Activated T-helper 17 cell treated with anti-CD3 and anti-CD28 coated beads, Interleukin-2, amount 50 U/mL, for 72 hours (primary cell): ENCODE data around the gene MEIS3. TPM values are rescaled to one million over a fixed set of nuclear protein-coding genes. Genes with fewer than 3 reads are reported as not detected.

ENCODE experiments used
- ATAC-seq: fragments of 150-1000 bp; cut with Tn5 transposase; replicated peaks from 2 replicates; pipeline ENCODE4 v1.10.0; 2021; ENCODE audit warnings: mild to moderate bottlenecking, moderate library complexity
- H3K27ac Mint-ChIP-seq: one replicate; pipeline ENCODE4 v1.8.0; 2022; ENCODE audit warnings: mixed read lengths
- H3K27me3 Mint-ChIP-seq: one replicate; pipeline ENCODE4 v1.8.0; 2022; ENCODE audit warnings: mixed read lengths
- H3K36me3 Mint-ChIP-seq: one replicate; pipeline ENCODE4 v1.8.0; 2022; ENCODE audit warnings: low read depth, mild to moderate bottlenecking, mixed read lengths
- H3K4me1 Mint-ChIP-seq: one replicate; pipeline ENCODE4 v1.8.0; 2022; ENCODE audit warnings: mixed read lengths
- H3K4me3 Mint-ChIP-seq: one replicate; pipeline ENCODE4 v1.8.0; 2022; ENCODE audit warnings: mild to moderate bottlenecking, mixed read lengths
- H3K9me3 Mint-ChIP-seq: one replicate; pipeline ENCODE4 v1.8.0; 2022; ENCODE audit warnings: mixed read lengths
- total RNA-seq, 2 donors: library from RNA; stranded (reverse); gene quantifications; one replicate each; pipeline ENCODE4 v1.2.3, GENCODE V29; 2022

MEIS3 gene
- under 1 TPM in 1 of 2 donors, not detected in 1; 0.39 TPM for total RNA-seq

DNA sequence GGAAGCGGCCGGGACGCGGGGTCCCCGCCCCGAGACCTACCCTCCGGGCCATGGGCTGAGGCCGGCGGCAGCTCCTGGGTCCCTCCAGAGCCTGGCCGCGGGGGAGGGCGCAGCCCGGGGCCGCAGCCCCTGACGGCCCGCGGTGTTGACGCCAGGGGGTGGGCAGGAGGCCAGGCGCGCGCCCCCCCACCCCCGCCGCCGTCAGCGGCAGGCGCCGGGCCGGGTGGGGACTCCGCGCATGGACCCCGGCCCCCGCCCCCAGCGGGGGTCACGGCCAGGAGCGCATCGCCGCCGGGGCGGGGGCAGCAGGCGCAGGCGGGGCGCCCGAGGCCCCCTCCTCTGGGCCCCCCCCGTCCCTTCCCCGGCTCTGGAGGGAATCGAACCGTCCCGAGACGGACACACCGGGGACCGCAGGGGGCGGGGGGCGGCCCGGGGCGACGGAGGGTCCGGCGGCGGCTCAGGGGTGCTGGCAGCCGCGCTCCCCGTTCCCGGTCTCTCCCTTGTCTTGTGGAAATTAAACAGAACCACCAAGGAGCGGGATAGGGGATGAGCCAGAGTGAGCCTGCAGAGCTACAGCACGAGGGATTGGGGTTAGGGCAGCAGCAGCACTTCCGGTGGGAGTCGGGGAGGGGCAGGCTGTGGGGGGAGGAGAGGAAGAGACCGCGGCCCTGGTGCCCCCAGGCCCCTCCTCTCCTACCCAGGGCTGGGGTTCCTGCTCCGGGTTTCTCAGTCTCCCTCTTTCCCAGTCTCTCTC lies at the start of gene MEIS3:
TSS of gene MEIS3 (minus strand) at position 498 of the 754 bp plus-strand sequence. CDS start at position 52, 446 bp downstream.
- H3K27me3 Mint-ChIP-seq = peaks cover 74% of the 10 kb centered on the region
- no peak within 1 kb of the TSS for H3K27ac Mint-ChIP-seq
- H3K4me1 Mint-ChIP-seq = peaks cover 29% of the 10 kb centered on the region
- no peaks in the 10 kb centered on the region for H3K36me3 Mint-ChIP-seq
- H3K4me3 Mint-ChIP-seq = peak within 1 kb of the TSS; percentile 35
- ATAC-seq = no peak
- H3K9me3 Mint-ChIP-seq = no peaks in the 10 kb centered on the region

DNA sequence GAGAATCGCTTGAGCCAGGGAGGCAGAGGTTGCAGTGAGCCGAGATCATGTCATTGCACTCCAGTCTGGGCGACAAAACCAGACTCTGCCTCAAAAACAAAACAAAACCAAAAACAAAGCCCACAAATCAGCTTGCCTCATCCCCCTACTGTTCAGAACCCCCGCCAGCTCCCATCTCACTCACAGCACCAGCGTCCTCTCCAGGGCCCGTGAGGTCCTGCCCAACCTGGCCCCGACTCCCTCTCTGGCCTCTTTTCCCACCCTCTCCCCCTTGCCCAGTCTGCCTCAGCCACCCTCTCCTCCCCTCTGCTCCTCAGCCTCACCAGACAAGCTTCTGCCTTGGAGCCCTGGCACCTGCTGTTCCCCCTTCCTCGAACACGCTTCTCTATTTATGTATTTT lies 48.6 kb upstream of the MEIS3 start:
- peaks cover 51% of the 10 kb centered on the region for H3K27me3 Mint-ChIP-seq
- H3K4me1 Mint-ChIP-seq = peaks cover 10% of the 10 kb centered on the region
- ATAC-seq = no peak
- H3K36me3 Mint-ChIP-seq = no peaks in the 10 kb centered on the region
- H3K27ac Mint-ChIP-seq = no peak overlapping the region
- no peaks in the 10 kb centered on the region for H3K9me3 Mint-ChIP-seq
- no peak overlapping the region for H3K4me3 Mint-ChIP-seq

DNA sequence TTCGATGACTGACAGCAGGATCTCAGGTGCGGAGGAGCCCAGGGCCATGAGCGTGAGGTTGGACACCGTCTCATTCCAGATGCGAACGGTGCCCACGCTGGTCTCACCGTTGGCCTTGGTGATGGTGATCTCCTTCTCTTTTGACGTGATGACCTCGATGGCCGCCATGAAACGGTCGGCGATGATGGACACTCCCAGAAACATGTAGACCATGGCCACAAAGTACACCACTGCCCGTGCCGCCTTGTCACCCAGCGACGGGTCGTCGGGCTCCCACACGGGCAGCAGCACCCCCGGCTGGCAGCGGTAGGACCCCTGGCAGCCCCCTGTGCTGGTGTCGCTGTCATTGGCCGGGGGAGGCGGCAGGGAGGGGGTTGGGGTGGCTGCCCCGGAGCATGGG lies 46.6 kb upstream of the MEIS3 start:
- no peak overlapping the region for H3K27ac Mint-ChIP-seq
- no peak overlapping the region for H3K4me3 Mint-ChIP-seq
- H3K9me3 Mint-ChIP-seq = no peaks in the 10 kb centered on the region
- no peaks in the 10 kb centered on the region for H3K36me3 Mint-ChIP-seq
- peaks cover 46% of the 10 kb centered on the region for H3K27me3 Mint-ChIP-seq
- peaks cover 7% of the 10 kb centered on the region for H3K4me1 Mint-ChIP-seq
- ATAC-seq = no peak

DNA sequence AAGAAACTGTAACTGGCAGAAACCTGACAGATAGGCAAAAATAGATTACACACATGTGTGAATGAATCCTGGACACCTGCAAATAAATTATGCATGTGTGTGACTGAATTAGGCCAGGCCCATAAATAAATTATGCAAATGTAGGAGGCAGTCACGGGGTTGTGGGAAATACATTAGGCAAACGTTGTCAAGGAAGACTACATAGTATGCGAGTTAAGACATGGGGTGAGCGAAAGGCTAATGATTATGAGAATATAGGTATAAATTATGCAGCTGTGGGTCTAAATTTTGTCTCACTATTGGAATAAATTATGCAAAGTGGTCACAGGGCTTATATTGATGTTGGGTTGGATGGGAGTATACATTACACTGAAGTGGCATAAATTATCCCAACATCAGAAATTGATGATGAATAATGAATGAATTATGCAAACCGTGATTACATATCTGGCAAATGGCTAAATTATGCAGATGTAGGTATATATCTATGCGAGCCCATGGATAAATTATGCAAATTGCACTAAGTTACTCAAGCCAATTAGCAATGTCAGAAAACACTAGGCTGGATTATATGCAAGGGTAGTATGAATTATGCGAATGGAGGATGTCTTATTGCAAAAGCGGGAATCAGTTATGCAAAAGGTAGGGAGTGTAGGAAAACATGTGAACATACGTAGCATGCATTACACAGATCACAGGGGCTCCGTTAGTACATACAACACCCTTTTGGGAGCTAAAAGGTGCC lies 45.5 kb upstream of the MEIS3 start:
- Mint-ChIP-seq H3K36me3 (no peaks in the 10 kb centered on the region), H3K27me3 (peaks cover 35% of the 10 kb centered on the region), H3K9me3 (no peaks in the 10 kb centered on the region), H3K4me3 (no peak overlapping the region), H3K4me1 (peaks cover 6% of the 10 kb centered on the region), H3K27ac (no peak overlapping the region)
- no peak for ATAC-seq

DNA sequence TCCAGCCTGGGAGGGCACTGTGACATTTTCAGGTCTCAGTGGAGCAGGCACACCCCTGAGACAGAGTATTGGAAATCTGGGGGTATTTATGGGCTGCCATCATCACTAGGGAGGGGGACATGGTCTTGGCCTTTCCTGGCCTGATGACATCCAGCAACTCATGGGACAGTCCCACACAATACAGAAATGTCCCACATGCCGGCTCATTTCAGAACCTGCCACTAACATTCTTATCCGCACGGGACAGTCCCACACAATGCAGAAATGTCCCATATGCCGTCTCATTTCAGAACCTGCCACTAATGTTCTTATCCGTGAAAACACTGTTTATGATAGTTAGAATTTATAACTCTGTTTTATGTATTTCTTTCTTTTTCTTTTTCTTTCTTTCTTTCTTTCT lies 42.5 kb upstream of the MEIS3 start:
- peak; percentile 81 for ATAC-seq
- Mint-ChIP-seq H3K4me3 (no peak overlapping the region), H3K27me3 (peaks cover 24% of the 10 kb centered on the region), H3K4me1 (no peaks in the 10 kb centered on the region), H3K36me3 (no peaks in the 10 kb centered on the region), H3K9me3 (no peaks in the 10 kb centered on the region), H3K27ac (no peak overlapping the region)

DNA sequence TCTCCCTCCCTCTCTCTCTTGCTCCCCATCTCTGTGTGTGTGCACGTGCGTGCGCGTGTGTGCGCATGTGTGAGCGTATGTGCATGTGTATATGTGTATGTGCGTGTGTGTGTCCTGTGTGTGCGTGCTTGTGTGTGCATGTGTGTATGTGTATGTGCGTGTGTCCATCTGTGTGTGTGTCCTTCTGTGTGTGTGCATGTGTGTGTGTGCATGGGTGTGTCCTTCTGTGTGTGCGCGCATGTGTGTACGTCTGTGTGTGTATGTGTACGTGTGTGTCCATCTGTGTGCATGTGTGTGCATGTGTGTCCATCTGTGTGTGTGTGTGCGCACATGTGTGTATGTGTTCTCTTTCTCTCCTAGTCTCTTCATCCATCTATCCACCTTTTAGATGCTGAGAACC lies 40.1 kb upstream of the MEIS3 start:
- no peak for ATAC-seq
- no peak overlapping the region for H3K4me3 Mint-ChIP-seq
- H3K4me1 Mint-ChIP-seq = no peaks in the 10 kb centered on the region
- no peaks in the 10 kb centered on the region for H3K36me3 Mint-ChIP-seq
- no peak overlapping the region for H3K27ac Mint-ChIP-seq
- no peaks in the 10 kb centered on the region for H3K9me3 Mint-ChIP-seq
- peaks cover 32% of the 10 kb centered on the region for H3K27me3 Mint-ChIP-seq

DNA sequence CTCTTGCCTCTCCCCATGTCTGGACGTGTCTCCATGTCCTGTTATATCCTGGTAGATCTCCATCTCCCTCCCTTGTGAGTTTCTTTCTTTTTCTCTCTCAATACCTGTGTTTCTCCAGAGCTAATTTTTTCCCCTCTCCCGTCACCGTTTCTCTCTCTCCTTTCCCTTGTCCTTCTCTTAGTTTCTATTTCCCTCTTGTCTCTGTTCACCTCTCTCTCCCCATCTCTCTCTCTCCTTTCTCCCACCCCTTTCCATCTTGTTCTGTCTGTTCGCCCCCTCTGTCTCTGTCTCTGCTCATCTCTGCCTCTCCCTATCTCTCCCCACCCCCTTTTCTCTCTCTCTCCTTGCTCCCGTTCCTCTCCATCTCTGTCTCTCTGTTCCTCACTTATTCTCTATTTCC lies 39.3 kb upstream of the MEIS3 start:
- Mint-ChIP-seq H3K9me3 (no peaks in the 10 kb centered on the region), H3K36me3 (no peaks in the 10 kb centered on the region), H3K27me3 (peaks cover 35% of the 10 kb centered on the region), H3K4me1 (no peaks in the 10 kb centered on the region), H3K27ac (no peak overlapping the region), H3K4me3 (no peak overlapping the region)
- no peak for ATAC-seq

DNA sequence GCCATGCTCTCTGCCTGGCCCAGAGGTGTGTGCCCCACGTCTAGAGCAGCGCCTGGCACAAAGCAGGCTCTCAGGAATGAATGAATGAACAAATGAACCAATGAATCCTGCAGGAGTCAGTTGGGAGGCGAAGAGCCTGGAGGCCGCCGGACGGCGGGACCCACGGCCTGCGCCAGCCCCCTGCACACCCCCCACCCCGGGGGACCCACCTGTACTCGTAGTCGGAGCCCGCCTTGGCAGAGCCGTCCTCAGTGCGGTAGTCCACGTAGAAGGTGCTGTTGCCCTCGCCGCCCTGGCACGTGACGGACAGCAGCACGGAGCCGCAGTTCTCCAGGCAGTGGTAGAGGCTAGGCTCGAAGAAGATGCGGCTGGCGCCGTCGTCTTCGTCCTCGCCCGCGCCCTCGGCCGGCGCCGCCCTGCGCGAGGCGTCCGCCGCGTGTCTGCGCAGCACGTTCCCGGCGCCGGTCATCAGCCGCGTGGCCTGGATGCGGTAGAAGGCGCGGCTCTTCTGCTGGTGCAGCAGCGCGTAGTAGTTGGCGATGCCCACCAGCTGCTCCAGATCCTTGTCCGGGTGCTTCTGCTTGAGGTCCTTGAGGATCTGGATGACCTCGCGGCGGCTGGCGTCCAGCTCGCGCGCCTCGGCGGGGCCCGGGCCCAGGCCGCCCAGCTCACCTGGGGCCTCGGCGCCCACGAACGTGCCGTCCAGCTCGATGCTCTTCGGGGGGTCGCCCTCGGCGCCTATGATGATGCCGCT lies 37.6 kb upstream of the MEIS3 start:
- no peak overlapping the region for H3K27ac Mint-ChIP-seq
- H3K9me3 Mint-ChIP-seq = no peaks in the 10 kb centered on the region
- no peak for ATAC-seq
- H3K27me3 Mint-ChIP-seq = peaks cover 32% of the 10 kb centered on the region
- H3K4me1 Mint-ChIP-seq = no peaks in the 10 kb centered on the region
- no peaks in the 10 kb centered on the region for H3K36me3 Mint-ChIP-seq
- no peak overlapping the region for H3K4me3 Mint-ChIP-seq

DNA sequence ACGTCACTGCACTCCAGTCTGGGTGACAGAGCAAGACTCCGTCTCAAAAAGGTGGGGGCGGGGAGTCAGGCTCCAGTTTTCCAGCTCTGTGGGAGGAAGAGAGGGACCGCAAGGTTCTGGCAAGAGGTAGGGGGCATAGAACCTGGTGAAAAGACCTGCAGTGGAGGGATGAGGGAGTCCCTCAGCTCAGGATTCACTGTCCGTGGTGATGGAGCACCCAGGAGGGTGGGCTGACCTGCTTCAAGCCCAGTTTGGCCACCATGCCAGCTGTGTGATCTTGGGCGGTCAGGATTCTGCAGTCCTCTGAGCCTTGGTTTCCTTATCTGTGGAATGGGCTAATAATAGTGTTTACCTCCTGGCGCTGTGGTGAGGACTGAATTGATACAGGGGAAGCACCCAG lies 31.2 kb upstream of the MEIS3 start:
- H3K4me1 Mint-ChIP-seq = peaks cover 14% of the 10 kb centered on the region
- no peak overlapping the region for H3K4me3 Mint-ChIP-seq
- H3K36me3 Mint-ChIP-seq = no peaks in the 10 kb centered on the region
- peaks cover 47% of the 10 kb centered on the region for H3K27me3 Mint-ChIP-seq
- no peaks in the 10 kb centered on the region for H3K9me3 Mint-ChIP-seq
- H3K27ac Mint-ChIP-seq = no peak overlapping the region
- ATAC-seq = no peak

DNA sequence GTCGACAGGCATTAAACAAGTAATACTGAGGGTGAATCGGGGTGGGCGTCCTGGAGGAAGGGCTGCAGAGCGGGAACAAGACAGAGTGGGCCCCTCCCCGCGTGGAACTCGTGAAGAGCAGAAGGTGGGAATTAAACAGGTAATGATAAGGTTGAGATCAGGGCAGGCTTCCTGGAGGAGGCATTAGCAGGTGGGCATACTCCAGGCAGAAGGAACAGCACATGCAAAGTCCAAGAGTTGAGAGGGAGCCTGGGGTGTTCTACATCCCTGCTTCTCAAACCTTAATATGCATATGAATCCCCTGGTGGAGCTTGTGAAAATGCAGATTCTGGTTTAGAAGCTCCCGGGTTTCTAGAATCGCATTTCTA lies 29.0 kb upstream of the MEIS3 start:
- Mint-ChIP-seq H3K4me3 (peak overlapping the region; percentile 7), H3K9me3 (no peaks in the 10 kb centered on the region), H3K4me1 (peaks cover 35% of the 10 kb centered on the region), H3K27ac (no peak overlapping the region), H3K27me3 (peaks cover 50% of the 10 kb centered on the region), H3K36me3 (no peaks in the 10 kb centered on the region)
- ATAC-seq = no peak

DNA sequence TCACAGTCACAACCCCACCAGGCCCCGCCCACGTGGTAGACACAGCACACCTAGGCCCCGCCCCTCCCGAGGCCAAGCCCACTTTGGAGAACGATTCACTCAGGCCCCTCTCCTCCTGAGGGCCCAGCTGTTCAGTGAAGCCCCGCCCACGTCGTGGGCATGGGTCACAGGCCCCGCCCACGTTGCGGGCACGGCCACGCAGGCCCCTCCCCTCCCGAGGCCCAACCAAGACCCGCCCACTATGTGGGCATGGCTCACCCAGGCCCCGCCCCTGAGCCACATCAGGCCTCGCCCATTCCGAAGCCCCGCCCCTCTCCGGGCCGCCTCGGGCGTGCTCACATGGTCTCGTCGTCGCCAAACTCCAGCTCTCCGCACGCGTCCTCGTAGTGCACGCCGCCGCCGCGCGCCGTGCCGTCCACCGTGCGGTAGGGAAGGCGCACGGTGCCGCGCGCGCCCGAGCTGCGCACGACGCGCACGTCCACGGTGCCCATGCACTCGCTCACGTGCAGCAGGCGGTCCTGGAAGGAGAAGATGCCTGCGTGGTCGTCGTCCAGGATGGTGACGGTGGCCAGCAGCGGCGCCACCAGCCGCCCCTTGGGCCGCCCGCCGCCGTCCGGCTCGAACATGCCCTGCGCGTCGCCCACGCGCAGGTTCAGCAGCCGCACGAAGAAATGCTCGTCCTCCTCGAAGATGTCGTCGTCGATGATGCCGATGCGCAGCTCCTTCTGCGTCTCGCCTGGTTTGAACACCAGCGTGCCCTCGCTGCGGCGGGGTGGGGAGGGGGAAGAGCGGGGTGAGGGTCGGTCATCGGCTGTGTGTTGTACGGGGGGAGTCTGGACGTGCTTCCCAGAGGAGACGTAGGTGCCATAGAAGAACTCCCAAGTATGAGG lies 28.4 kb upstream of the MEIS3 start:
- ATAC-seq = peak; percentile 68
- Mint-ChIP-seq H3K27me3 (peaks cover 56% of the 10 kb centered on the region), H3K9me3 (no peaks in the 10 kb centered on the region), H3K36me3 (no peaks in the 10 kb centered on the region), H3K4me1 (peaks cover 38% of the 10 kb centered on the region), H3K4me3 (peak overlapping the region; percentile 58), H3K27ac (no peak overlapping the region)

DNA sequence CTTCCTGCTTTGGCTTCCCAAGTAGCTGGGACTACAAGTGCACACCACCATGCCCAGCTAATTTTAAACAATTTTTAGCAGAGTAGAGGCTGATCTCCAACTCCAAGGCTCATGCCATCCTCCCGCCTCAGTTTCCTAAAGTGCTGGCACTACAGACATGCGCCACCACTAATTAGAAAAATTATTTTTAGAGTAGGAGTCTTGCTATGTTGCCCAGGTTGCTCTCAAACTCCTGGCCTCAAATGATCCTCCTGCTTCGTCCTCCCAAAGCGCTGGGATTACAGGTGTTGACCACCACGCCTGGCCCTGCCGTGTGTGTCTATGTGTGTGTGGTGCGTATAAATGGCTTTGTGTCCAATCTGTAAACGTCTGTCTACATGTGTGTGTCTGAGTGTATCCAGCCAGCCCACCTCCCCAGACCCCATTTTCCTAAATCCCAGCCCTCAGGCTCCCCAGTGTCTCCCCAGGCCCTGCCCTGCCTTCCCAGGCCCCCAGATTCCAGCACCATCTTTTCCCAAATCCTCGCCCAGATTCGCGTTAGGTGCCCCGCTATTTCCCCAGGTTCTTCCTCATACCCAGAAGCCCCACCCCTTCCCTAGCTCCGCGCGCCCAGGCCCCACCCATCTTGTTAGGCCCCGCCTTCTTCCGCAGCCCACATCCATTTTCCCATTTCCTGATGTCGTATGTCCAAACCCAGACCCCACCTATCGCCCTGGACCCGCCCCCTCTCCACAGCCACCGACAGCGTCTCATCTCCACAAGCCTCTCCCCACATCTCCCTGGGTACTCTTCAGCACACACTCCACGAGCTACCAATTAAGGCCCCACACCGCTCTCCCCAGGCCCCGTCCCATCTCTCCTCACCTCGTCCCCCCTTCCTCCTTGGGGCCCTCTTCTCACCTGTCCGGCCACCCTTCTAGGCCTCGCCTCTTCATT lies 27.5 kb upstream of the MEIS3 start:
- H3K9me3 Mint-ChIP-seq = no peaks in the 10 kb centered on the region
- H3K4me1 Mint-ChIP-seq = peaks cover 38% of the 10 kb centered on the region
- H3K27me3 Mint-ChIP-seq = peaks cover 60% of the 10 kb centered on the region
- H3K27ac Mint-ChIP-seq = no peak overlapping the region
- no peaks in the 10 kb centered on the region for H3K36me3 Mint-ChIP-seq
- peak; percentile 21 for ATAC-seq
- peak overlapping the region; percentile 58 for H3K4me3 Mint-ChIP-seq

DNA sequence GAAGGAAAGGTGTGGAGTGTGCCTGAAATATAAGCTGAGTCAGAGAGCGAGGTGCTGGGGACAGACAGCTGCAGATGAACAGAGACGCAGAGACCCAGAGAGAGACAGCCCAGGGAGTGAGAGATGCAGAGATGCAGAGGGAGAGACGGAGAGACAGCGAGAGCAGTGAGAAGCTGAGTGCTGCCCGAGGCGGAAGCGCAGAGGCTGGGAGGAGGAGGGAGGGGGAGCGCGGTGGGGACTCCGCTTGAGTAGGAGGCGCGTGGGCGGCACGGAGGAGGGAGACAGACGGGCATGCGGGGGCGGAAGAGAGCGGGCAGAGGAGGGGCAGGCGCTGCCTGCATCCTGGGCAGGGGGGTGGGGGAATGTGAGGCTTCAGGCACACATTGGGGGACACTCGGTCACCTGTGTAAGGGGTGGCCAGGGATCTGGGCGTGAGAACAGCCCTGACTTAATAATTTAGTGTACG lies 26.6 kb upstream of the MEIS3 start:
- peak; percentile 39 for ATAC-seq
- H3K36me3 Mint-ChIP-seq = no peaks in the 10 kb centered on the region
- peaks cover 61% of the 10 kb centered on the region for H3K27me3 Mint-ChIP-seq
- peak overlapping the region; percentile 31 for H3K27ac Mint-ChIP-seq
- no peaks in the 10 kb centered on the region for H3K9me3 Mint-ChIP-seq
- H3K4me3 Mint-ChIP-seq = peak overlapping the region; percentile 58
- peaks cover 38% of the 10 kb centered on the region for H3K4me1 Mint-ChIP-seq
